ACC112 (cell line): ENCODE data around the gene MYO3B.
"Not testable (repeated sequence)": the region's sequence is repeated elsewhere in the genome, so short reads cannot be mapped to it uniquely, and the experiment has no call there.

ENCODE experiments used
- H2AFZ ChIP-seq: fragments of 200-600 bp; sonication (generic); one replicate; pipeline ENCODE4 v1.6.0; 2017; ENCODE audit warnings: antibody characterized with exemption, low read length; ENCODE audit not compliant: unreplicated experiment
- H3K27ac ChIP-seq: fragments of 200-600 bp; sonication (generic); 2 replicates; pipeline ENCODE4 v1.5.1; 2014; ENCODE audit warnings: low read depth, mild to moderate bottlenecking, antibody characterized with exemption, low read length, moderate library complexity
- H3K27me3 ChIP-seq: fragments of 200-600 bp; sonication (generic); 2 replicates; pipeline ENCODE4 v1.6.1; 2014; ENCODE audit warnings: mild to moderate bottlenecking, antibody characterized with exemption, low read length, moderate library complexity, mixed read lengths; ENCODE audit not compliant: insufficient read depth
- H3K36me3 ChIP-seq: fragments of 200-600 bp; sonication (generic); 2 replicates; pipeline ENCODE4 v1.6.1; 2016; ENCODE audit warnings: mild to moderate bottlenecking, antibody characterized with exemption, low read length, moderate library complexity, mixed read lengths; ENCODE audit not compliant: insufficient read depth
- H3K4me1 ChIP-seq: fragments of 200-600 bp; sonication (generic); one replicate; pipeline ENCODE4 v1.6.1; 2016; ENCODE audit warnings: low read length, mixed read lengths; ENCODE audit not compliant: insufficient read depth, unreplicated experiment, control insufficient read depth
- H3K4me3 ChIP-seq: fragments of 200-600 bp; sonication (generic); 2 replicates; pipeline ENCODE4 v1.5.1; 2014; ENCODE audit warnings: mild to moderate bottlenecking, low read depth, low read length
- H3K79me2 ChIP-seq: fragments of 200-600 bp; sonication (generic); one replicate; pipeline ENCODE4 v1.6.0; 2016; ENCODE audit warnings: low read length; ENCODE audit not compliant: control insufficient read depth, unreplicated experiment, insufficient read depth

The MYO3B gene

GRCh38 chr2:170605862-170606261 lies 427.9 kb downstream of the MYO3B start:
- no peak overlapping the region for H3K27ac ChIP-seq
- no peaks in the 10 kb centered on the region for H3K36me3 ChIP-seq
- H3K79me2 ChIP-seq = no peaks in the 10 kb centered on the region
- H3K27me3 ChIP-seq = peaks cover 58% of the 10 kb centered on the region
- no peak overlapping the region for H3K4me3 ChIP-seq
- no peak overlapping the region for H2AFZ ChIP-seq
- H3K4me1 ChIP-seq = no peaks in the 10 kb centered on the region

GRCh38 chr2:170607171-170607570 lies 429.2 kb downstream of the MYO3B start:
- Histone ChIP-seq H3K36me3 (no peaks in the 10 kb centered on the region), H3K27me3 (peaks cover 69% of the 10 kb centered on the region), H3K4me3 (no peak overlapping the region), H2AFZ (no peak overlapping the region), H3K79me2 (no peaks in the 10 kb centered on the region), H3K4me1 (no peaks in the 10 kb centered on the region), H3K27ac (no peak overlapping the region)

GRCh38 chr2:170610615-170611014 lies 432.7 kb downstream of the MYO3B start:
- H3K27me3 ChIP-seq = peaks cover 80% of the 10 kb centered on the region
- no peak overlapping the region for H3K27ac ChIP-seq
- no peaks in the 10 kb centered on the region for H3K36me3 ChIP-seq
- H3K4me1 ChIP-seq = no peaks in the 10 kb centered on the region
- no peak overlapping the region for H3K4me3 ChIP-seq
- H3K79me2 ChIP-seq = no peaks in the 10 kb centered on the region
- H2AFZ ChIP-seq = no peak overlapping the region

GRCh38 chr2:170618948-170619347 lies 441.0 kb downstream of the MYO3B start:
- peaks cover 32% of the 10 kb centered on the region for H3K27me3 ChIP-seq
- not testable (repeated sequence) for H3K27ac ChIP-seq, H3K79me2 ChIP-seq, H3K36me3 ChIP-seq, H3K4me3 ChIP-seq, H3K4me1 ChIP-seq, H2AFZ ChIP-seq

GRCh38 chr2:170635094-170635493 lies 457.1 kb downstream of the MYO3B start:
- peaks cover 35% of the 10 kb centered on the region for H3K27me3 ChIP-seq
- H3K27ac ChIP-seq, H3K4me1 ChIP-seq, H3K79me2 ChIP-seq, H3K36me3 ChIP-seq, H2AFZ ChIP-seq, H3K4me3 ChIP-seq: not testable (repeated sequence)

GRCh38 chr2:170639635-170640034 lies 461.7 kb downstream of the MYO3B start:
- Histone ChIP-seq H3K36me3 (no peaks in the 10 kb centered on the region), H3K4me1 (no peaks in the 10 kb centered on the region), H3K27me3 (peaks cover 49% of the 10 kb centered on the region), H3K79me2 (no peaks in the 10 kb centered on the region), H2AFZ (no peak overlapping the region), H3K27ac (no peak overlapping the region), H3K4me3 (no peak overlapping the region)

- Histone ChIP-seq H2AFZ (no peak overlapping the region), H3K79me2 (no peaks in the 10 kb centered on the region), H3K4me1 (no peaks in the 10 kb centered on the region), H3K4me3 (no peak overlapping the region), H3K36me3 (no peaks in the 10 kb centered on the region), H3K27me3 (peaks cover 59% of the 10 kb centered on the region), H3K27ac (no peak overlapping the region)
Observed at GRCh38 chr2:170641961-170642360, 464.0 kb downstream of the MYO3B start.

GRCh38 chr2:170643346-170643745 lies 465.4 kb downstream of the MYO3B start:
- H3K4me1 ChIP-seq = no peaks in the 10 kb centered on the region
- no peaks in the 10 kb centered on the region for H3K36me3 ChIP-seq
- H3K4me3 ChIP-seq = no peak overlapping the region

GRCh38 chr2:170647741-170648436 lies 469.9 kb downstream of the MYO3B start:
- H3K27ac ChIP-seq = no peak overlapping the region
- peaks cover 30% of the 10 kb centered on the region for H3K27me3 ChIP-seq
- H3K36me3 ChIP-seq = no peaks in the 10 kb centered on the region
- no peak overlapping the region for H2AFZ ChIP-seq
- H3K79me2 ChIP-seq = no peaks in the 10 kb centered on the region
- H3K4me1 ChIP-seq = no peaks in the 10 kb centered on the region
- no peak overlapping the region for H3K4me3 ChIP-seq

More at GRCh38 chr2:170643346-170643745, 465.4 kb downstream of the MYO3B start:
- H3K27ac ChIP-seq = no peak overlapping the region
- no peaks in the 10 kb centered on the region for H3K79me2 ChIP-seq
- H3K27me3 ChIP-seq = peaks cover 54% of the 10 kb centered on the region
- H2AFZ ChIP-seq = no peak overlapping the region

- Histone ChIP-seq H3K4me1 (no peaks in the 10 kb centered on the region), H3K79me2 (no peaks in the 10 kb centered on the region), H3K27ac (no peak overlapping the region), H3K4me3 (no peak overlapping the region), H3K36me3 (no peaks in the 10 kb centered on the region), H2AFZ (no peak overlapping the region), H3K27me3 (0 out of 2 replicates have a peak, but pooled peaks cover 6% of the 10 kb centered on the region)
Observed at GRCh38 chr2:170651624-170652325, 473.8 kb downstream of the MYO3B start.
